HEK293 (cell line): ENCODE data around the gene LRRC72.

Experiments
- CTCF ChIA-PET: fragments of 350-600 bp; formaldehyde crosslinking; extraction: SDS; loops from one replicate; lab custom pipeline; 2021; ENCODE audit warnings: antibody characterized with exemption; lab: Yijun Ruan, JAX
- POLR2A ChIA-PET: fragments of 300-600 bp; formaldehyde crosslinking; extraction: SDS; loops from one replicate; lab custom pipeline; 2020; ENCODE audit warnings: antibody characterized with exemption, inconsistent platforms; lab: Yijun Ruan, JAX
- H3K27ac ChIP-seq: fragments of 200-500 bp; sonication (Bioruptor generic); 2 replicates; pipeline ENCODE4 v1.5.1; 2014; ENCODE audit warnings: low read depth, low read length, control low read depth, inconsistent platforms; ENCODE audit errors: extremely low read depth
- H3K36me3 ChIP-seq, 2 experiments: fragments of 200-500 bp in 1 of 2; sonication (Bioruptor generic) in 1 of 2; 1 replicate in 1 of 2; 2 replicates in 1 of 2; pipeline ENCODE4 v1.5.1; 2014 to 2017; ENCODE audit warnings: inconsistent platforms in 2 of 2, low read length in 2 of 2; ENCODE audit not compliant: control insufficient read depth in 2 of 2, insufficient read depth in 1 of 2
- H3K4me1 ChIP-seq: fragments of 200-500 bp; sonication (Bioruptor generic); 2 replicates; pipeline ENCODE4 v1.5.1; 2014; ENCODE audit warnings: mild to moderate bottlenecking, low read length, inconsistent platforms; ENCODE audit not compliant: control insufficient read depth, insufficient read depth
- H3K4me3 ChIP-seq: 2 replicates; pipeline ENCODE4 v1.5.1; 2011; ENCODE audit warnings: low read depth, mild to moderate bottlenecking, control low read depth, low read length, moderate library complexity
- H3K9me3 ChIP-seq: fragments of 200-500 bp; sonication (Bioruptor generic); 2 replicates; pipeline ENCODE4 v1.5.1; 2014; ENCODE audit warnings: low read depth, low read length, inconsistent platforms; ENCODE audit not compliant: control insufficient read depth, insufficient read depth
- KLF9 ChIP-seq: fragments of 450-650 bp; formaldehyde crosslinking; IDR thresholded peaks from 2 replicates; pipeline ENCODE4 v1.5.1; 2016; ENCODE audit warnings: missing biosample characterization, missing genetic modification characterization, low read depth
- ZBTB48 ChIP-seq: fragments of 450-650 bp; formaldehyde crosslinking; IDR thresholded peaks from 2 replicates; pipeline ENCODE4 v1.5.1; 2016; ENCODE audit warnings: missing biosample characterization, missing genetic modification characterization
- ZNF133 ChIP-seq: fragments of 450-650 bp; formaldehyde crosslinking; IDR thresholded peaks from 2 replicates; pipeline ENCODE4 v1.5.1; 2016; ENCODE audit warnings: missing biosample characterization, missing genetic modification characterization
- ZNF311 ChIP-seq: fragments of 450-650 bp; formaldehyde crosslinking; IDR thresholded peaks from 2 replicates; pipeline ENCODE4 v1.5.1; 2017; ENCODE audit warnings: missing biosample characterization, missing genetic modification characterization, borderline replicate concordance
- ZNF433 ChIP-seq: fragments of 450-650 bp; formaldehyde crosslinking; IDR thresholded peaks from 2 replicates; pipeline ENCODE4 v1.5.1; 2016; ENCODE audit warnings: missing biosample characterization, missing genetic modification characterization, low read depth
- ZNF514 ChIP-seq: fragments of 450-650 bp; formaldehyde crosslinking; IDR thresholded peaks from 2 replicates; pipeline ENCODE4 v1.5.1; 2016; ENCODE audit warnings: missing biosample characterization, missing genetic modification characterization
- ZNF768 ChIP-seq: fragments of 450-650 bp; formaldehyde crosslinking; IDR thresholded peaks from 2 replicates; pipeline ENCODE4 v1.5.1; 2018; ENCODE audit warnings: missing biosample characterization, mild to moderate bottlenecking, missing genetic modification characterization
- ZNF837 ChIP-seq: fragments of 450-650 bp; formaldehyde crosslinking; IDR thresholded peaks from 2 replicates; pipeline ENCODE4 v1.5.1; 2016; ENCODE audit warnings: missing biosample characterization, missing genetic modification characterization
- TF ChIP-seq, protein P1 (sequence below): fragments of 450-650 bp; formaldehyde crosslinking; IDR thresholded peaks from 2 replicates; pipeline ENCODE4 v1.5.1; 2016; ENCODE audit warnings: missing biosample characterization, missing genetic modification characterization, borderline replicate concordance
- TF ChIP-seq, protein P2 (sequence below): fragments of 450-650 bp; formaldehyde crosslinking; IDR thresholded peaks from 2 replicates; pipeline ENCODE4 v1.5.1; 2016; ENCODE audit warnings: missing biosample characterization, missing genetic modification characterization
- TF ChIP-seq, protein P3 (sequence below): fragments of 450-650 bp; formaldehyde crosslinking; IDR thresholded peaks from 2 replicates; pipeline ENCODE4 v1.5.1; 2016; ENCODE audit warnings: missing biosample characterization, missing genetic modification characterization

LRRC72 gene

DNA sequence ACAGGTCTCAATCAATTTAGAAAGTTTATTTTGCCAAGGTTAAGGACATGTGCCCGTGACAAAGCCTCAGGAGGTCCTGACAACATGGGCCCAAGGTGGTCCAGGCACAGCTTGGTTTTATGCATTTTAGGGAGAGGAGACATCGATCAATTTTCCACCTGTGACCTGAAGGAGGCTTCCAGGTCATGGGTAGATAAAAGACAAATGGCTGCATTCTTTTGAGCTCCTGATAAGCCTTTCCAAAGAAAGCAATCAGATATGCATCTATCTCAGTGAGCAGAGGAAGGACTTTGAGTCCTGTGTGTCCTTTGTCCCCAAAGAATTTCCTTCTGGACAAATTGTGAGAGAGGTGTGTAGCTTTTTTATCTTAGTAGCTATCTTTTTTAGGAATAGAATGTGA is 15.8 kb downstream of the LRRC72 start:
- ChIA-PET POLR2A (interaction anchor here (0.5 kb wide), 1 partner anchor 45 kb away, joined by 3 read pairs; no protein-coding TSS in a partner anchor), CTCF (no interaction called here)
- no peak for TF ChIP-seq ZNF433 (tag by site-specific recombination)
- TF ChIP-seq, protein P1, sequence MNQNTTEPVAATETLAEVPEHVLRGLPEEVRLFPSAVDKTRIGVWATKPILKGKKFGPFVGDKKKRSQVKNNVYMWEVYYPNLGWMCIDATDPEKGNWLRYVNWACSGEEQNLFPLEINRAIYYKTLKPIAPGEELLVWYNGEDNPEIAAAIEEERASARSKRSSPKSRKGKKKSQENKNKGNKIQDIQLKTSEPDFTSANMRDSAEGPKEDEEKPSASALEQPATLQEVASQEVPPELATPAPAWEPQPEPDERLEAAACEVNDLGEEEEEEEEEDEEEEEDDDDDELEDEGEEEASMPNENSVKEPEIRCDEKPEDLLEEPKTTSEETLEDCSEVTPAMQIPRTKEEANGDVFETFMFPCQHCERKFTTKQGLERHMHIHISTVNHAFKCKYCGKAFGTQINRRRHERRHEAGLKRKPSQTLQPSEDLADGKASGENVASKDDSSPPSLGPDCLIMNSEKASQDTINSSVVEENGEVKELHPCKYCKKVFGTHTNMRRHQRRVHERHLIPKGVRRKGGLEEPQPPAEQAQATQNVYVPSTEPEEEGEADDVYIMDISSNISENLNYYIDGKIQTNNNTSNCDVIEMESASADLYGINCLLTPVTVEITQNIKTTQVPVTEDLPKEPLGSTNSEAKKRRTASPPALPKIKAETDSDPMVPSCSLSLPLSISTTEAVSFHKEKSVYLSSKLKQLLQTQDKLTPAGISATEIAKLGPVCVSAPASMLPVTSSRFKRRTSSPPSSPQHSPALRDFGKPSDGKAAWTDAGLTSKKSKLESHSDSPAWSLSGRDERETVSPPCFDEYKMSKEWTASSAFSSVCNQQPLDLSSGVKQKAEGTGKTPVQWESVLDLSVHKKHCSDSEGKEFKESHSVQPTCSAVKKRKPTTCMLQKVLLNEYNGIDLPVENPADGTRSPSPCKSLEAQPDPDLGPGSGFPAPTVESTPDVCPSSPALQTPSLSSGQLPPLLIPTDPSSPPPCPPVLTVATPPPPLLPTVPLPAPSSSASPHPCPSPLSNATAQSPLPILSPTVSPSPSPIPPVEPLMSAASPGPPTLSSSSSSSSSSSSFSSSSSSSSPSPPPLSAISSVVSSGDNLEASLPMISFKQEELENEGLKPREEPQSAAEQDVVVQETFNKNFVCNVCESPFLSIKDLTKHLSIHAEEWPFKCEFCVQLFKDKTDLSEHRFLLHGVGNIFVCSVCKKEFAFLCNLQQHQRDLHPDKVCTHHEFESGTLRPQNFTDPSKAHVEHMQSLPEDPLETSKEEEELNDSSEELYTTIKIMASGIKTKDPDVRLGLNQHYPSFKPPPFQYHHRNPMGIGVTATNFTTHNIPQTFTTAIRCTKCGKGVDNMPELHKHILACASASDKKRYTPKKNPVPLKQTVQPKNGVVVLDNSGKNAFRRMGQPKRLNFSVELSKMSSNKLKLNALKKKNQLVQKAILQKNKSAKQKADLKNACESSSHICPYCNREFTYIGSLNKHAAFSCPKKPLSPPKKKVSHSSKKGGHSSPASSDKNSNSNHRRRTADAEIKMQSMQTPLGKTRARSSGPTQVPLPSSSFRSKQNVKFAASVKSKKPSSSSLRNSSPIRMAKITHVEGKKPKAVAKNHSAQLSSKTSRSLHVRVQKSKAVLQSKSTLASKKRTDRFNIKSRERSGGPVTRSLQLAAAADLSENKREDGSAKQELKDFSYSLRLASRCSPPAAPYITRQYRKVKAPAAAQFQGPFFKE (tag by site-specific recombination): no peak
- no peak for TF ChIP-seq ZNF768 (tag by site-specific recombination)
- TF ChIP-seq ZNF133 (tag by site-specific recombination): no peak
- no peak for TF ChIP-seq ZNF837 (tag by site-specific recombination)
- no peak for TF ChIP-seq ZNF514 (tag by site-specific recombination)
- no peak for TF ChIP-seq KLF9 (tag by site-specific recombination)
- no peak for TF ChIP-seq ZNF311 (tag by site-specific recombination)
- TF ChIP-seq, protein P2, sequence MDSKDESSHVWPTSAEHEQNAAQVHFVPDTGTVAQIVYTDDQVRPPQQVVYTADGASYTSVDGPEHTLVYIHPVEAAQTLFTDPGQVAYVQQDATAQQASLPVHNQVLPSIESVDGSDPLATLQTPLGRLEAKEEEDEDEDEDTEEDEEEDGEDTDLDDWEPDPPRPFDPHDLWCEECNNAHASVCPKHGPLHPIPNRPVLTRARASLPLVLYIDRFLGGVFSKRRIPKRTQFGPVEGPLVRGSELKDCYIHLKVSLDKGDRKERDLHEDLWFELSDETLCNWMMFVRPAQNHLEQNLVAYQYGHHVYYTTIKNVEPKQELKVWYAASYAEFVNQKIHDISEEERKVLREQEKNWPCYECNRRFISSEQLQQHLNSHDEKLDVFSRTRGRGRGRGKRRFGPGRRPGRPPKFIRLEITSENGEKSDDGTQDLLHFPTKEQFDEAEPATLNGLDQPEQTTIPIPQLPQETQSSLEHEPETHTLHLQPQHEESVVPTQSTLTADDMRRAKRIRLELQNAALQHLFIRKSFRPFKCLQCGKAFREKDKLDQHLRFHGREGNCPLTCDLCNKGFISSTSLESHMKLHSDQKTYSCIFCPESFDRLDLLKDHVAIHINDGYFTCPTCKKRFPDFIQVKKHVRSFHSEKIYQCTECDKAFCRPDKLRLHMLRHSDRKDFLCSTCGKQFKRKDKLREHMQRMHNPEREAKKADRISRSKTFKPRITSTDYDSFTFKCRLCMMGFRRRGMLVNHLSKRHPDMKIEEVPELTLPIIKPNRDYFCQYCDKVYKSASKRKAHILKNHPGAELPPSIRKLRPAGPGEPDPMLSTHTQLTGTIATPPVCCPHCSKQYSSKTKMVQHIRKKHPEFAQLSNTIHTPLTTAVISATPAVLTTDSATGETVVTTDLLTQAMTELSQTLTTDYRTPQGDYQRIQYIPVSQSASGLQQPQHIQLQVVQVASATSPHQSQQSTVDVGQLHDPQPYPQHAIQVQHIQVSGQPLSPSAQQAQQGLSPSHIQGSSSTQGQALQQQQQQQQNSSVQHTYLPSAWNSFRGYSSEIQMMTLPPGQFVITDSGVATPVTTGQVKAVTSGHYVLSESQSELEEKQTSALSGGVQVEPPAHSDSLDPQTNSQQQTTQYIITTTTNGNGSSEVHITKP (tag by site-specific recombination): no peak
- no peak for TF ChIP-seq ZBTB48 (tag by site-specific recombination)
- TF ChIP-seq, all 188 proteins: peak for 0

DNA sequence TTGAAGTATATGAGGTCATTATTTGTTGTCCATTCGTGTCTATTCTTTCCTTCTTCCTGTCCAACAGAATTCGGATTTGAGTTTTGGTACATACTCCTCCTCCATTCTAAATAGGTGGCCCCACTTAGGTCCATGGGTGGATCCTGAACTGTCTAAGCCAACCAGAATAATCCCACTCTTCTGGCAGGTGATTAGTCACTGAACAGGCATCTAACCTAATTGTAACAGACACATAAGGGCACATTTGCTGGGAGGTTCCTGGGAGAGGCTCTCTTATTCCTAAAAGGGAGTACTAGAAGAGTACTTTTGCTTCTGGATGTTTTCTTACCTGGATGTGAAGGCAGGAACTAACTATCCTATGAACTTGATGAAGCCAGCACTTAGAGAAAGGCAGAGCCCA is 16.8 kb downstream of the LRRC72 start:
- CTCF ChIA-PET: interaction anchor here (0.5 to 1.9 kb wide), 2 partner anchors 22 to 100 kb away, joined by 4 to 9 read pairs; no protein-coding TSS in a partner anchor
- H3K4me1 ChIP-seq: no peaks in the 10 kb centered on the region
- no peak overlapping the region for H3K4me3 ChIP-seq
- POLR2A ChIA-PET: no interaction called here
- TF ChIP-seq, protein P3, sequence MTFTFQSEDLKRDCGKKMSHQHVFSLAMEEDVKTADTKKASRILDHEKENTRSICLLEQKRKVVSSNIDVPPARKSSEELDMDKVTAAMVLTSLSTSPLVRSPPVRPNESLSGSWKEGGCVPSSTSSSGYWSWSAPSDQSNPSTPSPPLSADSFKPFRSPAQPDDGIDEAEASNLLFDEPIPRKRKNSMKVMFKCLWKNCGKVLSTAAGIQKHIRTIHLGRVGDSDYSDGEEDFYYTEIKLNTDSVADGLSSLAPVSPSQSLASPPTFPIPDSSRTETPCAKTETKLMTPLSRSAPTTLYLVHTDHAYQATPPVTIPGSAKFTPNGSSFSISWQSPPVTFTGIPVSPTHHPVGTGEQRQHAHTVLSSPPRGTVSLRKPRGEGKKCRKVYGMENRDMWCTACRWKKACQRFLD (tag by site-specific recombination): no peak
- no peak overlapping the region for H3K27ac ChIP-seq
- no peaks in the 10 kb centered on the region for H3K9me3 ChIP-seq
- H3K36me3 ChIP-seq: no peaks in the 10 kb centered on the region

More for the DNA sequence above, 15.8 kb downstream of the LRRC72 start:
- Histone ChIP-seq H3K36me3 (no peaks in the 10 kb centered on the region), H3K9me3 (no peaks in the 10 kb centered on the region), H3K4me3 (no peak overlapping the region), H3K4me1 (no peaks in the 10 kb centered on the region), H3K27ac (no peak overlapping the region)
